GM18499 (cell line): ENCODE measurements around the gene COBLL1.

Source experiments
- ATAC-seq: cut with Tn5 transposase; IDR thresholded peaks from one replicate; pipeline ENCODE4 v1.9.1; 2021; ENCODE audit warnings: moderate number of reproducible peaks; ENCODE audit not compliant: insufficient read depth, unreplicated experiment

Gene COBLL1

DNA sequence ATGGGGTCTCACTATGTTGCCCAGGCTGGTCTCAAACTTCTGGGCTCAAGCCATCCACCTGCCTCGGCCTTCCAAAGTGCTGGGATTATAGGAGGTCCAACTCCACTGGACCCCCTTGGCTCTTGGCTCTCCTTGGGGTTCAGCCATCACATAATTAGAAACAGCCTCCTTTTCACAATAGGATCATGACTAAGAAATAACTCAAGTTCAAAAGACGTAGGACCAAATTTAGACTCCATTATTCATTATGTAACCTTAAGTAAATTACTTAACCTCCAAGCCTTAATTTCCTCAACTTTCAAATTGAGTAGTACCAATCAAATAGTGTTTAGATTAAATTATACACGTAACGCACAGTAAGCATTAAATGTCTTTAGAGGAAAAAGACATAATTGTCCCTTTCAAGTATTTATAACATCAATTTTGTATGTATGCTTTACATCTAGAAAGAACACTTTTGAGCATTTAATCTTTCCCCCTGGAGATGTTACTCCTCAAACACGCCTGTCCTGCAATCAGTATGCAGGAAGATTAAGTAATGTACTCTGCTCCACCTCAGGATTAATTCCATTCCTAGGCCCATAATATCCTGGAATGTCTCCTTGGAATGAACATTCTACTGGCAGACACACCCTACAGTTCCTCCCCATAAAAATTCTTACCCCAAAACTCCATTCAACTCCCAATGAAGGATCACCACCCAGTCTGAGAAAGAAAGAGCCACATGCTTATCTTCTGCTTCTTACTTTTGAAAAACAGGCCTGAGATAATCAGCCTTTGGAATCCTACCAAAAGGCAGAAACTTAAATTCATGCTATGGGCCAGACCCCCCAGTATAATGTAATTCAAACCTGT lies 49.1 kb downstream of the COBLL1 start:
- no peak for ATAC-seq

DNA sequence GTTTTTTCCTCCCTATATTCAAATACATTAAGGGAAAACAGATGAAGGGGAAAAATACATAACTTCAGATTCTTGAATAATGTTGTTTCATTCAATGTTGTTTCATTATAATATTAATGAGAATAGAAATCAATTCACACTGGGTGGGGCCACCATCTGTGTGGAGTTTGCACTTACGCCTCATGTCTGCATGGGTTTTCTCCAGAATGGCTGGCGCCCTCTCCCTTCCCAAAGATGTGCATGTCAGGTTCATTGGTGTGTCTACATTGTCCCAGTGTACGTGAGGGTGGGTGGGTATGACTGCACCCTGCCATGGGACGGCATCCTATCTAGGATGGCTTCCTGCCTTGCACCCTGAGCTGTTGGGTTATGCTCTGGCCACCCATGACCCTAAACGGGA lies 51.7 kb downstream of the COBLL1 start:
- no peak for ATAC-seq

DNA sequence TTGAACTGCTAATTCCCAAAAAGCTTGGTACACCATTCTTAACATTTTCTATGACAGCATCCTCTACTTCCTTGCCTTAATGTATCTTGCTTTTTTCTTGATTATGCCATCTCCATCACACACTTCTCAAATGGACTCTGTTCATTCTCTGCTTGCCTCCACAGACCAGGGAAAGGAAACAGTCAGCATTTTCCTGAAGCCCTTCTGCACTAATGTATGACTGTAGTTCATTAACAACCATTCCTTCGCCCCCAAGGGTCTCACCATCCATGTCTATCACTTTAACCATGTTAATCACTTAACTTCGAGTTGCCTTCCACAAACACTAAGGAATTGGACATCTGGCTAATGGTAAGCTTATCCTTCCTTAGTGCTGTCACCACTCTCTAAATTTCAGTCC lies 54.8 kb downstream of the COBLL1 start:
- no peak for ATAC-seq

DNA sequence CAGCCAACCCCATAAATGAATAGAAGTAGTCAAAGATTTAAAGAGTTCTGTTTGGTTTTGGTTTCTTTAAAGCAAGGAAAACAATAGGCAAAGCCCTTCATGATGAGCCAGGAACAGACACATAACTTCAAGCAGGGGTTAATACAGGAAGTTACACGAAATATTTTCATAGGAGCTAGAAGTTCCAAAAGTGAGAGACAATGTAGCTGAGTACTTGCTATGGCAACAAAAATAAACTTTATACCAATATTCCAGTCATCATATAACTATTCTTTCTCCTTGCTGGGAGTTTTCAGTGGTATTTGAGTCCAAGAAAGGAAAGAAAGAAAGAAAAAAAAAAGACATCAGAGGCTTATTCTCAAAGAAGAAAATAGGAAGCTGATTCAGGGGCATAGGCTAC lies 56.2 kb downstream of the COBLL1 start:
- ATAC-seq, result no peak

DNA sequence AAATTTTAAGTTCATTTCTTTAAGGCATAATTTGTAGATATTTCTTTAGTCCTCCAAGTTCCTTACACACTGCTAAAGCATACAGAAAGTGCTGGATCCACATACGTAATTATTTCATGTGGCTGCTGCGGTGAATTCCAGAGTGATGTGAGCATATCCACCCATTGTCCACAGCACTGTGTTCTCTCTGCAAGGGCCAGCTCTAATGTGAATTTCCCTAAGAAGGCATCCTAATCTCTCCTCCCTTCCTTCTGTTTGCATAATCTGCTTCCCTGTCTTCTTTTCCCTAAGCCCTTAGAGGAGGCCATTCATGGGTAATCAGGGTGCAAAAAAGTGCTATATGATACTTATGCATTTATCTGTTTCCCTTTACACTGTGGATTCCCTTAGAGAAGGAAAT lies 57.2 kb downstream of the COBLL1 start:
- ATAC-seq, result no peak

DNA sequence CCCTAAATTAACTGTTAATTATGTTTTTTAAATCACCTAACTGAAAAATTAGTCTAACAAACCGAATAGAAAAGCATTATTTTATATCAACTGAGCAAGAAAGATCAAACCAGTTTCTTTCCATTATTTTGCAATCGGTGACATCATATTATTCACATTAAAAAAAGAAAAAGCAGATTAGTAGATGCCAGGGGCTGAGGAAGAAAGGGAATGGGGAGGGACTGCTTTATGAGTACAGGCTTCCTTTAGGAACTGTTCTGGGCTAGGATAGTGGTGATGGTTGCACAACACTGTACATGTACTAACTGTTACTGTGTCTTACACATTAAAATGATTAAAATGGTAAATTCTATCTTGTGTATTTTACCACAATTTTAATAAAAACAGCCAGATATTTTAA lies 59.3 kb downstream of the COBLL1 start:
- ATAC-seq, result no peak

DNA sequence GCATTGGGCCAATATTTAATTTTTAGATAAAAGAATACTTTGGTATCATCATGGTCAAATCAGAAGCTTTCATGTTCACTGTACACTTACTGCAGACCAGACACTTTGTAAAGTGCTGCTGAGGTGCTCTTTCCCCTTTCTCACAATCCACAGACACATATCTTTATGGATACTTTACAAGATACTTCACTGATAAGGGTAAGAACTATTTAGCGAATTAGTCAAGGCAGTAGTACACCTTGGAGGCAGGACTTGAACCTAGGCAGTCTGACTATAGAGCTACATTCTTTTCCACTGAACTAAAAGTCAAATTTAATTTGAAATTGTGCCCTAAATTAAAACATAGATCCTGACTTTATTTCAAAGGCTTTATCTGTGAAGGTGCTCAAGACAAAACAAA lies 60.2 kb downstream of the COBLL1 start:
- ATAC-seq, result no peak

DNA sequence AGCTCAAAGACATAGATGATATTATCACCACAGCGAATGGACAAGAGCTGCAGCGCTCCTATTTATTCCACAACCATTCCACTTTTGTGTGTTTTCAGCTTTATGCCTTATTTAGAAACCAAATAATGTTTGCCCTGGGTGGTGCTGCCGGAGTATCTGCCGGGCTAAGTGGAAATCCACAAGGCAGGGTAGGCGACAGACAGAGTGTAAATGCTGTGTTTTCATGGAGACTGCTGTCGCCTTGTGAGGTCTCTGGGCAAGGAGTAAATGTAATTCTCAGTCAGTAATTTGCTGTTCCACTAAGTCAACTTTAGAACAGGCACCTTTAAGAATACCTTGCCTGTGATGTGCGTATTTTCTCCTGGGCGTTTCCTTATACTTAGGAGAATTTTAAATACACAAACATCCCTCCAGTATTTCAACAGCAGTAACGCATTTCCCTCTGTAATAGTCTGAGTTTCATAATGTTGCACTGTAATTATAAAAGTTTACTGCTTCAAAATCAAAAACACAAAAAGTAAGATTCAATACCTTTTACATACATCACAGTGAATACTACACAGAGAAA lies 60.9 kb downstream of the COBLL1 start:
- ATAC-seq, result no peak

DNA sequence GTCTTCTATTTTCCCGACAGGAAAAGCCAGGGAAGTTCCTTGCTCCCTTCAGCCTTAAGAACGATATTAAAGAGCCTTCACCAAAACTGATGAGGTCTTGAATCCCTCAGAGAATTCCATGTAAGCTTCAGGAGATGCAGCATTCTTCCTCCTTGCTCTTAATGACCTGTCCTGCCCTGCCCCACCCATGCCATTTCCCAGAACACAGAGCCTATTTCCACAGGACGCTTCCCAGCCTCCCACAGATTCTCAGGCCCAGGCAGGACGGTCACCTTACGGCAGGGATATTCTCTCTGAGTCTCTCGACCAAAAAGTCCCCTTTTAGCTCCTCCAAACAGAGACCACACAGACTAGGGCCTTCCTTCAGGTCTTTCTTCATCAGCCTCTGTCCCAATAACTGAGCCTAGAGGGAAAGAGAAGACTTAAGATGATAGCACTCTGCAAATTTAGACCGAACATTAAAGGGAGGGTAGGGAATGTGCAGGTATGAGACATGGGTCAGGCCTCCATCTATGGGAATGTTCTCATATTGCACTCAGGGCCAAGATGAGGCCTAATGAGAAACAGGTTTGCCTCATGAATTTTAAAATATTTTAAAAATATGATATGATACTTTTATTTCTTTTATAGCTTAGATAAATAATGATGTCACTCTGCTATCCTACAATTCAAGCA lies 62.1 kb downstream of the COBLL1 start:
- no peak for ATAC-seq

DNA sequence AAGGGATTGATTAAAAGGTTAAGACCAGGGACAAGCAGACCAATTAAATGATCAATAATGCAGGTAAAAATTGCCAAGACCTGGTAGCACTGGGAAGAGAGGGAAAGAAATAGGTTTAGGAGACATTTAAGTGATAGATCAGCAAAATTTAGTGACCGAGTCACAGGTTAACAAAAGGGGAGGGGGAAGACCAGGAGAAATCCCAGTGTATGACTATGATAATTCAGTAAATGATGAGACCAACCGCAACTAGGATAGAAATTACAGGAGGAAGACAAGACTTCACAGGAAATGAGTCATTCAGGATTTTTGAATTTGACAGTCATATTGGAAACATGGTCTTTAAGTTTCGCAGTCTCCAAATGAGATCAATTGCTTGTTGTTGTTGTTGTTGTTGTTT lies 62.9 kb downstream of the COBLL1 start:
- no peak for ATAC-seq

DNA sequence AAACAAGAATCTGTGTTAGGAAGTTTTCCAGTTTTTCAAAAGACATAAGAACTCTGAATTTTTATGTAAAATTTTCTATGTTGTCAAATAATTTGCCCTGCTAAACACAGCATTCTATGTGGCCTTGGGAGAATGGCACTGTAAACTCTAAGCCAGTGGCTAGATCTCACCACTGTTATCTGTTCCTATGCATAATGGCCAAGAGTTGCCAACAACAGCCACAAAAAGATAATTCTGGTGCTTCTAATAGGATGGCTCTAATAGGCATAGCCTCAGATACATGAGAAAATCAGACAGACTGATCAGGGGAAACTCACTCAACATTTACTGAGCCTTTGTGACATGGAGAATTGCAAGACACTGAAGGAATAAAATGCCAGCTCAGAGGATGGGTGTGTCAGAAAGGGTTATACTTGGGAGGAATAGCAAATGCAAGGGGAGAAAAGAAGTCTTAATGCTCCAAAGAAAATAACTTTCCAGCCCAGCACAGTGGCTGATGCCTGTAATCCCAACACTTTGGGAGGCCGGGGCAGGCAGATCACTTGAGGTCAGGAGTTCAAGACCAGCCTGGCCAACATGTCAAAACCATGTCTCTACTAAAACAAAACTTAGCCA lies 63.7 kb downstream of the COBLL1 start:
- ATAC-seq, result no peak

DNA sequence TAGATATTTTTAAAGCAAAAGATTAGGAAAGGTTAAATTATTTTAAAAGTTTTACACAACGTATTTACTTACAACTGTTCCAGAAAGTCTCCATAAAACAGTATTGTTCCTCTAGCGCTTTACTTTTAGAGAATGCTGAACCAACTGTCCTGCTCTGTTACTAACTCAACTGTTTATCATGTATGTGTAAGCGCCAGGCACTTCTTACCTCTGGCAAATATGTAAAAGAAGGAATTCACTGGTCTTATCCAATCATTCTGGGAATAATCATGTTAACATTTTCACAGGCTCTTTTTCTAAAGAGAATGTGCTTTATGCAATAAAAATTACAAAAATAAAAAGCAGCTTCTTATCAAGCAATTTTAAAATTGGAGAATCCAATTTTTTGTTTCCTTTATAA lies 68.0 kb downstream of the COBLL1 start:
- no peak for ATAC-seq

DNA sequence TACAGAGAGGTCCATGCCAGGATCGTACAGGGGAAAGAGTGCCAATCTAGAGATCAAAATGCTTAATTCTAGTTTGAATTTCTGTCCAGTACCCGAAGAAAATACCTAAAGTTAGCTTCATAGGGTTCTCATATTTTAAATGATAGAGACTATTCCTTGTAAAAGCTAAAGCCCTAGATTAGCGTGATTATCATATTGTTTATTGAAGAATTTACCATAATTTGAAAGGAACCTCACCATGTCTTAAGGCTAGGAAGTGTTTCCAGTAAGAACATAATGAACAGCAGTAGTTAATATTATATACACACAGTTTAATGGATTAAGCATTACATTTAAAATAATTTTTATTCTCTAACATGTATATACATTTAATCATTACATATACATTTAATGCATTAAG lies 68.5 kb downstream of the COBLL1 start:
- no peak for ATAC-seq

DNA sequence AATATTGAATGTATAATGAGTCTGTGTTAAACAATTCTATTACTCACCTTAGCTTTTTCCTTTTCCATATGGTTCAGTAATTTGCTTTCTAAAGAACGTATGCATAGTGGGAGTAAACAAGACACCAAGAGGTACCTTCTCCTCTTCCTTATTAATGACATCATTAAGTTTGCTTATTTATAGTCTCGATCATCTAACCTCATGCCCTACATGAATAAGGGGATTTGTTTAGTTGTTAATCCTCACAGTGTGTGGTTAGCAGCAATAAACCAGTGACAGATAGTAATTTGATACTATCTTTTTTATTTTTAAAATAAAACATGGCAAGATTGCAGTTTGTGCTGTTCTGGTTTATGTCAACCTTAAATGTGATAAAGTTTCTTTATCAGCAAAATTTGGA lies 69.7 kb downstream of the COBLL1 start:
- ATAC-seq, result no peak

DNA sequence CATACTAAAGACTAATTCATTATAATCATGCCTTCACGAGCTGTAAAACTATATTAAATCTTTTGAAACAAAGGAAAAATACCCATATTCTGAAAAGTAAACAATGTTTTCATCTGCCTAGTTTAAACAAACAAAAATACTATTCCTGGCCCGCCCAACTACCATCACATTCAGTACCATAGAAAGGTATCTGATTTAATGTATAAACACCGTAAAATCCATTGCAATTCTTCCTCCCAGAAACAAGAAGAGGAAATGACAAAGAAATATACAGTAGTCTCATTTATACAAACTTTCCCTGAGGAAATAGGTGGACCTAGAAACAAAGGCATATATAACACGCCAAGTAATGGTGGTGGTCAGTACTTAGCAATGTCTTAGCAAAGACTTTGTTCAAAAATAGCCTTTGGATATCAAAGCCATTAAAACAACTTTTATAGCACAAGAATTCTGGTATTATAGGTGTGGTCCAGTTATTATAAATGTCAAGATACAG lies 71.2 kb downstream of the COBLL1 start:
- ATAC-seq, result no peak

DNA sequence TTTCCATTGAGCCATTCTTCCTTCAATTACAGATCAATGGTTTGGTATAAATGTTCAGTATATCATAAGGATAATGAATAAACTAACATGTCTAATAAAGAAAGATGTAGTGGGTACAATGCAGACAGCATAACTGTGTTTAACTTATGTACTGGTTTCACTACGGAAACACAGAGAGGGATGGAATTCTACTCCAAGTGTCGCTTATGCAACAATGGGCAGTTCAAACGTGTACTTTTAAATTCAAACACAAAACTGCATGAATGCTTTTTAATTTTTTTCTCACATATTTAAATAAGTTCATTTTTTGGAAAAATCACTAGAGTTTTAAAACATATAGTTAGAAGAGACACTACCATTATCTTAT lies 74.7 kb downstream of the COBLL1 start:
- no peak for ATAC-seq

DNA sequence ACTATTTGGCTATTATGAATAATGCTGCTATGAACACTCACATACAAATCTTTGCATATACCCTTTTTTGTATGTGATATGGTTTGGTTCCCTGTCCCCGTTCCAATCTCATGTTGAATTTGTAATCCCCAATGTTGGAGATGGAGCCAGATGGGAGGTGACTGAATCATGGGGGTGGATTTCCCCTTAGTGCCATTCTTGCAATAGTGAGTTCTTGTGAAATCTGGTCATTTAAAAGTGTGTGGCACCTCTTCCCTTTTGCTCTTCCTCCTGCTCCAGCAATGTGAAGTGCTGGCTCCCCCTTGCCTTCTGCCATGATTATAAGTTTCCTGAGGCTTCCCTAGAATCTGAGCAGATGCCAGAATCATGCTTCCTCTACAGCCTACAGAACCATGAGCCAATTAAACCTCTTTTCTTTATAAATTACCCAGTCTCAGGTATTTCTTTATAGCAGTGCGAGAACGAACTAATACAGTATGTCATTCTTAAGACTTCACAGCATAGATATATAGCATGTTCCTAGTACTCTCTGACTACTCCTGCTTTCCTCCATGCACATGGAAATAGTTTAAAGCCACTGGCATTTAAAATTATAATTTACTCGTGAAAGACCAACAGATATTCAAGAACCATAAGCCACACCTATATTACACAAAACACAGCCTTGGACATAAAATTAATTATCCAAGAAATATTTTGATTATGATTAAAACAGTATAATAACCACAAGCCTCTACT lies 75.2 kb downstream of the COBLL1 start:
- no peak for ATAC-seq

DNA sequence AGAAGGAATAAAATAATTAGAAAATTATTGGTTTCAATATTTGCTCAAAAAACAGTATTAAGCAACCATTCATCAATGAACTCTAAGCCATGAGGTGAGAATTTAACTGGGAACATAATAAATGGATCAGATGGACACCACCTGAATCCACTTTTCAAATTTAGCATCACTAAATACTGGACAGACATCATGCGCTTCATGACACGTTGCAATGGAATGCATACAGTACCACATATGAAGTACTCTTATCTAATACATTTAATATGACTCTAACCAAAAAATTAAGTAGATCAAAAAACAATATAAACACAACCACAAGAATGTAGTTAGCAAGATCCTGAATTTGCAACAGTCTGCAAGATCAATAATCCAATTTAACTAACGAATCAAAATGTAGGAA lies 76.6 kb downstream of the COBLL1 start:
- no peak for ATAC-seq

DNA sequence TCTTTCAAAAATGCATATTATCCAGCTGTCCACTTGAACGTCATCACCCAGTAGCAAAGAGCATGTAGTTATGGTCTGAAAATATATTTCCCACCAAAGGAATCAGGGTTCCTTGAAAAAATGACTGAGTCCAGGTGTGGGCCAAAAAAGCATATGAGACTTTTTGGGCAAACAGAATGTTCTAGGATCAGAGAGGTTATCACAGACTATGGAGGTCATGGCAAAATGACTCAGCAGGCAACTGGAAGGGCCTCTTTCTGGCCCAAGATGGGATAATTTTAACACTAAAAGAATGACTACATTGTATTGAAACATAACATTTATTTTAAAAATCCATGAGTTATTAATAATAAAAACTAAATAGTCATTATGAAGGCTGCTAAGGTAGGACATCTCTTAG lies 77.1 kb downstream of the COBLL1 start:
- no peak for ATAC-seq

DNA sequence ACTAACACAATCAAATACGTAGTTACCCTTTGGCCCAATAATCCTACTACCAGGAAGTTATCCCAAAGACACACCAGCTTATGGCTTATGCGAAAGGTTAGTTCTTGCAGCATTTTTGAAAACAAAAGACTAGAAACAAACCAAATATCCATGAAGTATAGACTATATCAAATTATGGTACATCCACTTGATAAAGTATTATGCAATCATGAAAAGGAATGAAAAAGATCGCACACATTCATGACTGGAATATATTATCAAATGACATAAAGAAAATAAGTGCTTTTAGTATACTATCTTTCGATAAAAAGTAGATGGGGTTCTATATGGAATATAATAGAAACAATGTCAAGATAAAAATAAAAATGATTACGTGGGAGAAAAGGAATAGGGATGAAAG lies 78.2 kb downstream of the COBLL1 start:
- ATAC-seq, result no peak
